Activated T-helper 2 cell treated with anti-CD3 and anti-CD28 coated beads, Interferon-gamma antibody, Interleukin-2, Interleukin-4, amounts not matched to agents 10 μg/mL and 5 μg/mL and 100 μg/mL, durations not matched to agents 14 hours and 24 hours and 36 hours (primary cell): Measurements from ENCODE around the gene IL17RA. TPM values are rescaled to one million over a fixed set of nuclear protein-coding genes. Genes with fewer than 3 reads are reported as not detected.
A peak's percentile ranks its signal among the peaks of the same experiment; 100 is the strongest.

Experiments used
- DNase-seq: peaks from one replicate; pipeline ENCODE4 v3.0.0; 2021; ENCODE audit warnings: low spot score
- H3K27ac Mint-ChIP-seq: one replicate; pipeline ENCODE4 v1.8.0; 2021; ENCODE audit warnings: mixed read lengths
- H3K27me3 Mint-ChIP-seq: one replicate; pipeline ENCODE4 v1.8.0; 2021; ENCODE audit warnings: low read depth, mixed read lengths
- H3K36me3 Mint-ChIP-seq: one replicate; pipeline ENCODE4 v1.8.0; 2021; ENCODE audit warnings: low read depth, mixed read lengths
- H3K4me1 Mint-ChIP-seq: one replicate; pipeline ENCODE4 v1.8.0; 2021; ENCODE audit warnings: low read depth, mixed read lengths
- H3K4me3 Mint-ChIP-seq: one replicate; pipeline ENCODE4 v1.8.0; 2021; ENCODE audit warnings: low read depth, mild to moderate bottlenecking, moderate library complexity, mixed read lengths
- H3K9me3 Mint-ChIP-seq: one replicate; pipeline ENCODE4 v1.8.0; 2021; ENCODE audit warnings: mixed read lengths
- intact Hi-C: fragments of 100-400 bp; cut with micrococcal nuclease; formaldehyde crosslinking; loops from one replicate; pipeline ENCODE4 v1.15.1; 2023
- total RNA-seq: library from RNA; stranded (reverse); gene quantifications from 2 replicates; pipeline ENCODE4 v1.2.3, GENCODE V29; 2022

IL17RA gene
- total RNA-seq, 1 donor from 2014 or later = 17.6 TPM

DNA sequence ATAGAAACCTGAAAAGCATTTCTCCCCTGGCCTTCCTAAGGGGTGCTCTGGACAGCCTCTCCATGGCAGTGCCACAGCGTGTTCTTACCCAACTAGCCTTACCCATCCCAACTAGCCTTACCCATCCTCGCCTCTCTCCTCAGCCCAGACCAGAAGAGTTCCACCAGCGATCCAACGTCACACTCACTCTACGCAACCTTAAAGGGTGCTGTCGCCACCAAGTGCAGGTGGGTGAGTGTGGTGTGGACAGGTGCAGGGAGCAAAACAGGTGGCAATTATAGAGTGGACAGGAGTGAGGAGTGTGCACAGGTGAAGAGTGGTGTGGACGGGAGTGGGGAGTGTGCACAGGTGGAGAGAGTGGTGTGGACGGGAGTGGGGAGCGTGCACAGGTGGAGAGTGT lies 18.6 kb downstream of the IL17RA start:
- intact Hi-C loops = no loop called here
- Mint-ChIP-seq H3K4me1 (peaks cover 57% of the 10 kb centered on the region), H3K27ac (no peak overlapping the region), H3K9me3 (no peaks in the 10 kb centered on the region), H3K36me3 (peaks cover 82% of the 10 kb centered on the region), H3K4me3 (no peak overlapping the region), H3K27me3 (no peaks in the 10 kb centered on the region)
- no peak for DNase-seq

DNA sequence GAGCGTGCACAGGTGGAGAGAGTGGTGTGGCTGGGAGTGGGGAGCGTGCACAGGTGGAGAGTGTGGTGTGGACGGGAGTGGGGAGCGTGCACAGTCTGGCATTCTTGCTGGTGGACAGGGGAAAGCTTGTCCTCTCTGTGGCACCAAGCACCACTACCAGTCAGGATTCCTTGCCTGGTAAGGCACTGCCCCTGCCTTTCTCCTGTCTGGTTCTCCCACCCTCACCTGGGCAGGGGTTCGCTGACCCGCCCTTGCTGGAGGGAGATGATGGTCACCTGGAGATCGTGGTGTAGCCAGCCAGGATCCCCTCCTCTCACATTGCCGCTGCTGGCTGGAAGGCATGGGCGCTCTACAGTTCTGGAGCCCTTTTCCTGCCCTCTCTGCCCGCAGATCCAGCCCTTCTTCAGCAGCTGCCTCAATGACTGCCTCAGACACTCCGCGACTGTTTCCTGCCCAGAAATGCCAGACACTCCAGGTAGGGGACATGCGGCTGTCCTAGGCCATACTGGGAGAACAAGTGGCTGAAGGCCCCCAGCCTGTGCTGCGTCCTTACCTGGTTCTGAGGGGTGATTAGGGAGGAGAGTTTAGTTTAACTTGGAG lies 19.6 kb downstream of the IL17RA start:
- intact Hi-C loops = no loop called here
- Mint-ChIP-seq H3K4me1 (peaks cover 46% of the 10 kb centered on the region), H3K27ac (no peak overlapping the region), H3K36me3 (peaks cover 72% of the 10 kb centered on the region), H3K27me3 (no peaks in the 10 kb centered on the region), H3K9me3 (no peaks in the 10 kb centered on the region), H3K4me3 (no peak overlapping the region)
- DNase-seq = no peak

DNA sequence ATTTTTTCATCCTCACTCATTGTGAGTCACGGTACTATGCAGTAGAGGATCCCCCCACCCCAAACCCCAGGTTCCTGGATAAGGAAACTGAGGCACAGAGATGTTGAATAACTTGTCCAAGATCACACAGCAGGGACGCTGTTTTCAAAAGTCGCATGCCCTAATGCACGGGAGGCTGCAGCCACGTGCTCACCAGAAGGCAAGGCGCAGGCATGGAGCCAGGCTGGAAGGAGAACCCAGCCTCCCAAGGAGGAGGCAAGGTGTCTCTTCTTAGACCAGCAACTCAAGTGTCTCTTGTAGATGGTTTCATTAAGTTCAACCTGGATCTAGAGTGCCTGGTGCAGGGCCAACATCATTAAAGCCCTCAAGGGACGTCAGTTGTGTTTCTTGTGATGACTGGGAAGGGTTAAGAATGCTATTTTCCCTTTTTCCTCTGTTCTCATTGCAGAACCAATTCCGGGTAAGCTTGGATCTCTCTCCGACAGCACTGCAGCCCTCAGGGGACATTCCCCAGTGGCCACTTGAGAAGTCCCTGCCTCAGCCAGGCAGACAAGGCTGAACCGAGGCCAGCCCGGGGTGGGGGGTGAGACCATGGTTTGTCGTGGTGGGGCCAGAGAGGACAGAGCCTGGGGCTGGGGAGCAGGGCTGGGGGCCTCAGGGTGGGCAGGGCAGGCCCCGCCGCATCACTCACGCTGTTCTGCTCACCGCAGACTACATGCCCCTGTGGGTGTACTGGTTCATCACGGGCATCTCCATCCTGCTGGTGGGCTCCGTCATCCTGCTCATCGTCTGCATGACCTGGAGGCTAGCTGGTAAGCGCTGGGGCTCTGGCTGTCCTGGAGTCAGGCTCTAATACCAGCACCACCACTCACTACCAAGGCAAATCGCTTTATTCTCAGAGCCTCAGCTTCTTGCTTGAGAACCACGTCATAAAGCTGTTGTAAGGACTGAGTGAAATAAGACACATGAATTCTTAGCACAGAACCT lies 20.6 kb downstream of the IL17RA start:
- H3K4me1 Mint-ChIP-seq = peaks cover 37% of the 10 kb centered on the region
- intact Hi-C loops = loop anchor here (2.0 kb wide), 2 partner anchors 21 to 31 kb away; partner anchors contain the start of gene IL17RA
- no peak for DNase-seq
- no peaks in the 10 kb centered on the region for H3K27me3 Mint-ChIP-seq
- no peak overlapping the region for H3K27ac Mint-ChIP-seq
- H3K9me3 Mint-ChIP-seq = no peaks in the 10 kb centered on the region
- H3K36me3 Mint-ChIP-seq = peaks cover 70% of the 10 kb centered on the region
- H3K4me3 Mint-ChIP-seq = no peak overlapping the region

DNA sequence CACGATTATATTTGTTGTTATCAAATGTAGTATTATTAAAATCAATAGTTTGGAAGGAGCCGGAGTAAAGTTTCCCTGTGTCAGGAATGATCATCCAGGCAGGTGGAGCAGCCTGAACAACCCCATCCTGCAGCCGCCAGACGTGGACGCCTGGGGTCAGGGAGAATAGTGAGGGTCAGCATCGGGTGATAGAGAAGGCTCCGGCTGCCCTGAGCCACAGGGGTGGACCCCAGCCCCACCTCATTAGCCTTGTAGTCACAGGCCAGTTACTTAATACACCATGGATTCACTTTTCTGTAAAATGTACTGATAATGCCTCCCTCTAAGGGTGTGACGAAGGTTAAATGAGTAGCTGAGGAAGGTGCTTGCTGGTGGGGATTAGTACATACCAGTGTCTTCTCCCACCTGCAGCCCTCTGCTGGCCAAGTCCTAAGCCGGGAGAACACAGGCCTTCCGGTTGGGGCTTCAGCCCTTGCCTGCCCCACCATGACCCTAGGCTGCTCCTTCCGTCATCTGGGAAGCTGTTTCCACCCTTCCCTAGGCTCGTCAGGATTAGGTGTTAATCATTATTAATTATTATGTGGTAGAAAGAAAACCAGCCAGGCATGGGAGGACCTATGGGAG lies 21.5 kb downstream of the IL17RA start:
- Mint-ChIP-seq H3K36me3 (peaks cover 70% of the 10 kb centered on the region), H3K4me1 (peaks cover 30% of the 10 kb centered on the region), H3K9me3 (no peaks in the 10 kb centered on the region), H3K27me3 (no peaks in the 10 kb centered on the region), H3K4me3 (peak overlapping the region; percentile 51), H3K27ac (peak overlapping the region; percentile 46)
- intact Hi-C loops = loop anchor here (2.0 kb wide), 2 partner anchors 21 to 31 kb away; partner anchors contain the start of gene IL17RA
- no peak for DNase-seq

DNA sequence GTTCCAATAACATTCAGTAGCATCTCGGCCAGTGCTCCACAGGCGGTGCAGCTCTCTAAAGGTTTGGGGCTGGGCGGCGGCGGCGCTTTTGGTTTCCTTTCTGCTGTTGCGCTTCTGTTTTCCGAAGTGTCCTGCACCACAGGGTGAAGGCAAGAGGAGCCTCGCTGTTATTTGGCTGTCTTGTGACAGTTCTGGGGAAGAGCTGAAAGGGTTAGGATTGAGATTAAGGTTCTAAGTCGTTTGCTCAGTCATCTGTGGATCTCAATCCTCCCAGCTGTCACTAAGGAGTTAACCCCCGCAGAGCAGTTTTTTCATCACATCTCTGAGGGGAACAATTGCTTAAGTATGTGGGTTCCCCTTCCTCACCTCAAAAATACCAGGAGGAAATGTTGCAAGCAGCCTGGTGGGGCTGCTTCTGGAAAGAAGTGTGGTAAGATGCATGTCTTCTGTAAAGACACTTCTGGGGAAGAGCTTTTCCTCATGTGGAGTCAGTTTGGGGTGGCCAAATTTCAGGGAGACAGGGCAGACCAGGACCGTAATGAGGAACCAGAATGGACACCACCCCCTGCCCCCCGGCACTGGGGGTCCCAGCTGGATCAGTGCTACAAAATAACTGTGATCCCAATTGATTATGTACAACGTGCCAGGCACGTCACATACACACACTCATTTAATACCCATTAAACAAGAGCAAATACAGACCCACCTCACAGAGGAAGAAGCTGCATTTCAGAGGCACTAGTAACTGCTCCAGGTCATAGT lies 22.2 kb downstream of the IL17RA start:
- peak overlapping the region; percentile 46 for H3K27ac Mint-ChIP-seq
- DNase-seq = no peak
- peaks cover 69% of the 10 kb centered on the region for H3K36me3 Mint-ChIP-seq
- H3K27me3 Mint-ChIP-seq = no peaks in the 10 kb centered on the region
- peak overlapping the region; percentile 51 for H3K4me3 Mint-ChIP-seq
- peaks cover 23% of the 10 kb centered on the region for H3K4me1 Mint-ChIP-seq
- H3K9me3 Mint-ChIP-seq = no peaks in the 10 kb centered on the region
- intact Hi-C loops = loop anchor here (1.0 to 2.0 kb wide), 3 partner anchors 9 to 32 kb away; partner anchors contain the start of gene IL17RA

DNA sequence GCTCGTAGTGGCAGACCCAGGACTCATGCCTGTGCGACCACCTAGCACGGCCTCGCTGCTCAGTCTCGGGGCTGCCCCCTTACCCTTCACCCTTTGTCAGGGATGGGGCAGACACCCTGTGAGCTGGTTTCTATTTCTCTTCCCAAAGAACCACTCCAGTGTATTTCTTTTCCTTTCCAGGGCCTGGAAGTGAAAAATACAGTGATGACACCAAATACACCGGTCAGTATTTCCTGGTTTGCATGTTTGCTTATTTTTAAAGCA lies 22.7 kb downstream of the IL17RA start:
- no peak overlapping the region for H3K4me3 Mint-ChIP-seq
- no peaks in the 10 kb centered on the region for H3K9me3 Mint-ChIP-seq
- no peaks in the 10 kb centered on the region for H3K27me3 Mint-ChIP-seq
- H3K36me3 Mint-ChIP-seq = peaks cover 64% of the 10 kb centered on the region
- peaks cover 19% of the 10 kb centered on the region for H3K4me1 Mint-ChIP-seq
- DNase-seq = no peak
- H3K27ac Mint-ChIP-seq = no peak overlapping the region
- intact Hi-C loops = loop anchor here (1.0 to 2.0 kb wide), 3 partner anchors 9 to 33 kb away; partner anchors contain the start of gene IL17RA

DNA sequence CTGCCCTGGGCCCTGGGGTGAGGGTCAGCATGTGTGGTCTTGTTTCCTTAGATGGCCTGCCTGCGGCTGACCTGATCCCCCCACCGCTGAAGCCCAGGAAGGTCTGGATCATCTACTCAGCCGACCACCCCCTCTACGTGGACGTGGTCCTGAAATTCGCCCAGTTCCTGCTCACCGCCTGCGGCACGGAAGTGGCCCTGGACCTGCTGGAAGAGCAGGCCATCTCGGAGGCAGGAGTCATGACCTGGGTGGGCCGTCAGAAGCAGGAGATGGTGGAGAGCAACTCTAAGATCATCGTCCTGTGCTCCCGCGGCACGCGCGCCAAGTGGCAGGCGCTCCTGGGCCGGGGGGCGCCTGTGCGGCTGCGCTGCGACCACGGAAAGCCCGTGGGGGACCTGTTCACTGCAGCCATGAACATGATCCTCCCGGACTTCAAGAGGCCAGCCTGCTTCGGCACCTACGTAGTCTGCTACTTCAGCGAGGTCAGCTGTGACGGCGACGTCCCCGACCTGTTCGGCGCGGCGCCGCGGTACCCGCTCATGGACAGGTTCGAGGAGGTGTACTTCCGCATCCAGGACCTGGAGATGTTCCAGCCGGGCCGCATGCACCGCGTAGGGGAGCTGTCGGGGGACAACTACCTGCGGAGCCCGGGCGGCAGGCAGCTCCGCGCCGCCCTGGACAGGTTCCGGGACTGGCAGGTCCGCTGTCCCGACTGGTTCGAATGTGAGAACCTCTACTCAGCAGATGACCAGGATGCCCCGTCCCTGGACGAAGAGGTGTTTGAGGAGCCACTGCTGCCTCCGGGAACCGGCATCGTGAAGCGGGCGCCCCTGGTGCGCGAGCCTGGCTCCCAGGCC lies 23.7 kb downstream of the IL17RA start:
- H3K27me3 Mint-ChIP-seq = no peaks in the 10 kb centered on the region
- H3K36me3 Mint-ChIP-seq = peaks cover 55% of the 10 kb centered on the region
- no peak overlapping the region for H3K27ac Mint-ChIP-seq
- no peak for DNase-seq
- H3K4me1 Mint-ChIP-seq = peaks cover 19% of the 10 kb centered on the region
- no peak overlapping the region for H3K4me3 Mint-ChIP-seq
- no peaks in the 10 kb centered on the region for H3K9me3 Mint-ChIP-seq
- intact Hi-C loops = no loop called here

DNA sequence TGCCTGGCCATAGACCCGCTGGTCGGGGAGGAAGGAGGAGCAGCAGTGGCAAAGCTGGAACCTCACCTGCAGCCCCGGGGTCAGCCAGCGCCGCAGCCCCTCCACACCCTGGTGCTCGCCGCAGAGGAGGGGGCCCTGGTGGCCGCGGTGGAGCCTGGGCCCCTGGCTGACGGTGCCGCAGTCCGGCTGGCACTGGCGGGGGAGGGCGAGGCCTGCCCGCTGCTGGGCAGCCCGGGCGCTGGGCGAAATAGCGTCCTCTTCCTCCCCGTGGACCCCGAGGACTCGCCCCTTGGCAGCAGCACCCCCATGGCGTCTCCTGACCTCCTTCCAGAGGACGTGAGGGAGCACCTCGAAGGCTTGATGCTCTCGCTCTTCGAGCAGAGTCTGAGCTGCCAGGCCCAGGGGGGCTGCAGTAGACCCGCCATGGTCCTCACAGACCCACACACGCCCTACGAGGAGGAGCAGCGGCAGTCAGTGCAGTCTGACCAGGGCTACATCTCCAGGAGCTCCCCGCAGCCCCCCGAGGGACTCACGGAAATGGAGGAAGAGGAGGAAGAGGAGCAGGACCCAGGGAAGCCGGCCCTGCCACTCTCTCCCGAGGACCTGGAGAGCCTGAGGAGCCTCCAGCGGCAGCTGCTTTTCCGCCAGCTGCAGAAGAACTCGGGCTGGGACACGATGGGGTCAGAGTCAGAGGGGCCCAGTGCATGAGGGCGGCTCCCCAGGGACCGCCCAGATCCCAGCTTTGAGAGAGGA lies 24.5 kb downstream of the IL17RA start:
- Mint-ChIP-seq H3K27ac (no peak overlapping the region), H3K36me3 (peaks cover 53% of the 10 kb centered on the region)

DNA sequence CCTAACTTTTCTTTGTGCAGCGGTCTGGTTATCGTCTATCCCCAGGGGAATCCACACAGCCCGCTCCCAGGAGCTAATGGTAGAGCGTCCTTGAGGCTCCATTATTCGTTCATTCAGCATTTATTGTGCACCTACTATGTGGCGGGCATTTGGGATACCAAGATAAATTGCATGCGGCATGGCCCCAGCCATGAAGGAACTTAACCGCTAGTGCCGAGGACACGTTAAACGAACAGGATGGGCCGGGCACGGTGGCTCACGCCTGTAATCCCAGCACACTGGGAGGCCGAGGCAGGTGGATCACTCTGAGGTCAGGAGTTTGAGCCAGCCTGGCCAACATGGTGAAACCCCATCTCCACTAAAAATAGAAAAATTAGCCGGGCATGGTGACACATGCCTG lies 25.2 kb downstream of the IL17RA start:
- H3K4me3 Mint-ChIP-seq = no peak overlapping the region
- intact Hi-C loops = no loop called here
- peaks cover 49% of the 10 kb centered on the region for H3K36me3 Mint-ChIP-seq
- no peak for DNase-seq
- H3K27me3 Mint-ChIP-seq = no peaks in the 10 kb centered on the region
- H3K9me3 Mint-ChIP-seq = no peaks in the 10 kb centered on the region
- no peak overlapping the region for H3K27ac Mint-ChIP-seq
- peaks cover 22% of the 10 kb centered on the region for H3K4me1 Mint-ChIP-seq

More for the DNA sequence above, 24.5 kb downstream of the IL17RA start:
- Mint-ChIP-seq H3K4me3 (no peak overlapping the region), H3K9me3 (no peaks in the 10 kb centered on the region), H3K4me1 (peaks cover 19% of the 10 kb centered on the region), H3K27me3 (no peaks in the 10 kb centered on the region)
- DNase-seq = no peak
- intact Hi-C loops = no loop called here

DNA sequence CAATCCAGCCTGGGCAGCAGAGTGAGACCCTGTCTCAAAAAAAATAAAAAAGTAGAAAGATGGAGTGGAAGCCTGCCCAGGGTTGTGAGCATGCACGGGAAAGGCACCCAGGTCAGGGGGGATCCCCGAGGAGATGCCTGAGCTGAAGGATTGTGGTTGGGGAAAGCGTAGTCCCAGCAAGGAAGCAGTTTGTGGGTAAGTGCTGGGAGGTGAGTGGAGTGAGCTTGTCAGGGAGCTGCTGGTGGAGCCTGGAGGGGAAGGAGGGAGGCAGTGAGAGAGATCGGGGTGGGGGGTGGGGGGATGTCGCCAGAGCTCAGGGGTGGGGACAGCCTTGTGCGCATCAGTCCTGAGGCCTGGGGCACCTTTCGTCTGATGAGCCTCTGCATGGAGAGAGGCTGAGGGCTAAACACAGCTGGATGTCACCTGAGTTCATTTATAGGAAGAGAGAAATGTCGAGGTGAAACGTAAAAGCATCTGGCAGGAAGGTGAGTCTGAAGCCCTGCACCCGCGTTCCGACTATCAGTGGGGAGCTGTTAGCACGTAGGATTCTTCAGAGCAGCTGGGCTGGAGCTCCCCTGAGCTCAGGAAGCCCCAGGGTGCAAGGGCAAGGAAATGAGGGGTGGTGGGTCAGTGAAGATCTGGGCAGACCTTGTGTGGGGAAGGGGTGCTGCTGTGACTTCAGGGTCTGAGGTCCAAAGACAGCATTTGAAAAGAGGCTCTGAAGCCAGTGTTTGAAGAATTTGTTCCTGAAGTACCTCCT lies 26.2 kb downstream of the IL17RA start:
- no peak for DNase-seq
- Mint-ChIP-seq H3K36me3 (peaks cover 39% of the 10 kb centered on the region), H3K27ac (no peak overlapping the region), H3K27me3 (no peaks in the 10 kb centered on the region), H3K9me3 (no peaks in the 10 kb centered on the region), H3K4me1 (peaks cover 25% of the 10 kb centered on the region), H3K4me3 (no peak overlapping the region)
- intact Hi-C loops = no loop called here
